ENCODE measurements around the gene ABHD1.

DNA sequence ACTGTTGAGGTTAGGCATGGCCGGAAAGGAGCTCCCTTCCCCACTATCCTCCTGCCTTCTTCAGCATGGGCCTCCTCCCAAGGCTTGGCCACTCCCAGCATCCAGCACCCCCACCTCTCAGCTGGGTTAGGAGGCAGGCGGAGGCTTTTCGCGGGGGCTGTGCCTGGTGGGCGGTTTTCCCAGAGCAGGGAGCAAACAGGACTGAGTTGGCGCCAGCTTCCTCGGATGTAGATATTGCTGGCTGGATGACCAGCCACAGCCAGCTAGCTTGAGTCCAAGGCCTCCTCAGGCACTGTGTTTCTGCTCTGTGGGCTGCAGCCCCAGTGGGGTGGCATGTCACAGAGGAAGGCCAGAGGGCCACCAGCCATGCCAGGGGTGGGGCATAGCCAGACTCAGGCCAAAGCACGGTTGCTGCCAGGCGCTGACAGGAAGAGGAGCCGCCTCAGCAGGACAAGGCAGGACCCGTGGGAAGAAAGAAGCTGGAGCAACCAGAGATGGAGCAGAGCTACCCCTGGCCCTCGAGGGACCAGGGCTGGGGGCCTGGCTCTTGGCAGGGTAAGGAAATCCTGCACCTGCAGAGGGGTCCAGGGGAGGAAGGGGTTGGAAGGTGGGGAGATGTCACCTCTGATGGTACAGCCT lies 25.3 kb downstream of the ABHD1 start, which contains the start of gene TCF23:
- TF ChIP-seq, protein P1, sequence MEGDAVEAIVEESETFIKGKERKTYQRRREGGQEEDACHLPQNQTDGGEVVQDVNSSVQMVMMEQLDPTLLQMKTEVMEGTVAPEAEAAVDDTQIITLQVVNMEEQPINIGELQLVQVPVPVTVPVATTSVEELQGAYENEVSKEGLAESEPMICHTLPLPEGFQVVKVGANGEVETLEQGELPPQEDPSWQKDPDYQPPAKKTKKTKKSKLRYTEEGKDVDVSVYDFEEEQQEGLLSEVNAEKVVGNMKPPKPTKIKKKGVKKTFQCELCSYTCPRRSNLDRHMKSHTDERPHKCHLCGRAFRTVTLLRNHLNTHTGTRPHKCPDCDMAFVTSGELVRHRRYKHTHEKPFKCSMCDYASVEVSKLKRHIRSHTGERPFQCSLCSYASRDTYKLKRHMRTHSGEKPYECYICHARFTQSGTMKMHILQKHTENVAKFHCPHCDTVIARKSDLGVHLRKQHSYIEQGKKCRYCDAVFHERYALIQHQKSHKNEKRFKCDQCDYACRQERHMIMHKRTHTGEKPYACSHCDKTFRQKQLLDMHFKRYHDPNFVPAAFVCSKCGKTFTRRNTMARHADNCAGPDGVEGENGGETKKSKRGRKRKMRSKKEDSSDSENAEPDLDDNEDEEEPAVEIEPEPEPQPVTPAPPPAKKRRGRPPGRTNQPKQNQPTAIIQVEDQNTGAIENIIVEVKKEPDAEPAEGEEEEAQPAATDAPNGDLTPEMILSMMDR (IDR thresholded peaks at IDR 0.05) = no peak
- TF ChIP-seq SIN3A (IDR thresholded peaks at IDR 0.05; ENCODE audit: borderline replicate concordance, insufficient read depth, low read depth, low read length) = no peak
- no peak for TF ChIP-seq POLR2AphosphoS5 (IDR thresholded peaks at IDR 0.05; ENCODE audit: low read depth, low read length)
